Amniotic epithelial cell (primary cell): ENCODE data around the gene ZEB1.
"Not testable (repeated sequence)": the region's sequence is repeated elsewhere in the genome, so short reads cannot be mapped to it uniquely, and the experiment has no call there.

ENCODE experiments used
- DNase-seq: peaks from one replicate; pipeline ENCODE4 v3.0.0-alpha.2; 2010; ENCODE audit warnings: low read depth

Gene ZEB1

DNA sequence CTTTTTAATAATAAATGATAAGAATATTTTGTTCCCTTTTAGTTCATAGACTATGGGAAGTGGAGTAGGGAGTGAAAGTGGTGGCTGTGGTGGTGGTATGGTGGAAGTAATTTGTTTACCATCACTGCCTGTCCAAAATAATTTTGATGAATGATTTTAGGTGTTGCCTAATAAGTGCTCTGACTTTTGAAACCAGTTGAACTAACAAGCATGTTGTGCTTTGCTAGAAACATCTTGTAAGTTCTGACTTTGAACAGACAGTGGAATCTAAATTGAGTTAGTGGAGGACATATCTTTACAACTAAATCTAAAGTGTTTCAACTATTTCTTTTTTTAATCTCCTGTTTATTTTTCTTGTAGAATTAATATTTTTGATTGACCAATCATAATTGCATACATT is 49.7 kb downstream of the ZEB1 start:
- peak; percentile 64 for DNase-seq

DNA sequence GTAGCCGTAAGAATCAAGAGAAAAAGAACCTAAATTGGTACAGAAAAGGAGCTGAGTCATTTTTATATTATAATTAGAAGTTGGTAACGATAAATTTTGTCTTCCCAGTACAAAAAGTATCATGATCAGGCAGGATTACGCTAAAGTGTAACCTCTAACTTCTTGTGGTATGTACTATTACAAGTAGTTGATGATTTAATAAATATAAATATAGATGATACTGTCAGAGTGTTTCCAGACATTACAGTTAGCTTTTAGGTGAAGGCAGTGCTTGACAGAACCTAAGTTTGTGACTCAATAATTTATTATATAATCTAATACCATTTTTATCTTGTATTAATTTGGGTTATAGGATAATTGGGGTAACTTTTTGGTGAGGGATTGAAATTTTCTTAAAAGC is 53.4 kb downstream of the ZEB1 start:
- DNase-seq: no peak

DNA sequence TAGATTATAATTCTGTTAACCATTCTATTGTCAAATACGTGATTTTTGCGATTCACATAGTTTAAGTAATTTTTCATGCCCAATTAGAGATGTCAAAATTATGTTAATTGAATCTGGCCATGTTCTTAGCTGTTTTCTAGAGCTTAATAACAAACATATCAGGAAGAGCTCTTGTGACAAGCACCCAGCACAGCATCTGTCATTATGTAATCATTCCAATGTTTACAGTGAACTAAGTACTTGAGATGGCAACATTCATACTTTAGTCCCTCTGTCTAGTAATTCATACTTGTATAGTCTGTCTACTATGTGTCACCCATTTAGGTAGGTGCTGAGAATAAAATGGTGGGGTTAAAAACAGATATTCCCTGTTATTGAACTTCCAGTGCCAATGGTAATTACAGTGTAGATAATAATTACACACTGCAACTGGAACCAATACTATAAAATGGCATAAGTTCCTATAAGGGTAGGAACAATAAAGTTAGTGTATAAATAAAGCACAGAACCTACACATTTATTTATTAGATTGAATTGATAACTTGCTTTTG is 55.2 kb downstream of the ZEB1 start:
- peak; percentile 42 for DNase-seq

DNA sequence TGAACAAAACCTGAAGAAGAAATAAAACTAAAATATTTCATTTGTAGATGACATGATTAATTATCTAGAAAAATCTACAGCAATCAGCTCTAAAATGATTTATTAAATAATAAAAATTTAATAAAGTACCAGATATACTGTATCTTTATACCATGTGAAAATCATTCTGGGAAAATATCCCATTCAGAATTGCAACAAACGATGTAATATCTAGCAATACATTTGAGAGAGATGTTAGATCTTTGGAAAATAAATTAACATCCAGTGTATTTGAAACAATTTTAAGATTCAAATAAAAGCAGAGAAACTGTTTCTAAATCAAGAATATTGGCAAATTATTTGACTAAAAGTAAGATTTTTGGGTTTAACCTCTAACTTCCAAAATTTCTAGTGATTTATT is 62.2 kb downstream of the ZEB1 start:
- no peak for DNase-seq

DNA sequence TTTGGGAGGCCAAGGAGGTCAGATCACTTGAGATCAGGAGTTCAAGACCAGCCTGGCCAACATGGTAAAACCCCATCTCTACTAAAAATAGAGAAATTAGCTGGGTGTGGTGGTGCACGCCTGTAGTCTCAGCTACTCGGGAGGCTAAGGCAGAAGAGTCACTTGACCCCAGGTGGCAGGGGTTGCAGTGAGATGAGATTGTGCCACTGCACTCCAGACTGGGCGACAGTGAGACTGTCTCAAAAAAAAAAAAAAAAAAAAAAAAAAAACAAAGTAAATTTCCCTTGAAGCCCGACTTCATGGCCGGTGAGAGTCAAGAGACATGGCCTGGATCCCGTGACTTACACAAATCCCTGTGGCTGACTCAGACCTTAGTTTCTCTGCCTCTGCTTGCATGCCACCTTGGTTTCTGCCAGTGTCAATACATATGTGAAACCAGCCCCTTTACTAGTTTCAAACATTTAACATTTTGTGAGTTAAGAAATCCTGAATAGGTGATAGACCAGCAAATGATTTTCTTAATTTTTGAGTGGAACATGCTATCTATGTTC is 62.8 kb downstream of the ZEB1 start:
- DNase-seq: peak; percentile 35

DNA sequence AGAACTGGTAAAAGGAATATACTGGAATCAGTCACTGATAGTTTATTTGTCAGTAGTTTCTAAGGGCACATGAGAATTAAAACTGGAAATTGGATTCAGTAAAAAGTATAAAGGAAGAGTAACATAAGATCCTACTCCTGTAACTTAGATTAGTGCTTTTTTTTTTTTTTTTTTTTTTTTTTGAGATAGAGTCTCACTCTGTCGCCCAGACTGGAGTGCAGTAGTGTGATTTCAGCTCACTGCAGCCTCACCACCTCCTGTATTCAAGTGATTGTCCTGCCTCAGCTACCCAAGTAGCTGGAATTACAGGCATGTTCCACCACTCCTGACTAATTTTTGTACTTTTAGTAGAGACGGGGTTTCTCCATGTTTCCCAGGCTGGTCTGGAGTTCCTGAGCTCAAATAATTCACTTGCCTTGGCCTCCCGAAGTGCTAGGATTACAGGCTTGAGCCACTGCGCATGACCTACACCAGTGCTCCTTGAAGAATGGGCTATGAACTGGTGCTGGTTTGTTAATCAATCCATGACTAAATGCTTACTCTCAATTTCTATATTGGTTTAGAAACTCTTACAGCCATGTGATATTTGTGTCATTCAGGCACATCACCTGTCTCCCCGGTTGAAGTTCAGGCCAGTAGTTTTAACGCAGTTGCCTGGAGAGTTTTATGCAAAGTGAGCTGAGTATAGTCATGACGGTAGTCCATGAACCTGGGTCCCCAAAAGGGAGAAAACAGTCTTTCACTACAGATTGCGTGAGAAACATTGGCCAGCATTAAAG is 65.0 kb downstream of the ZEB1 start:
- DNase-seq: no peak

DNA sequence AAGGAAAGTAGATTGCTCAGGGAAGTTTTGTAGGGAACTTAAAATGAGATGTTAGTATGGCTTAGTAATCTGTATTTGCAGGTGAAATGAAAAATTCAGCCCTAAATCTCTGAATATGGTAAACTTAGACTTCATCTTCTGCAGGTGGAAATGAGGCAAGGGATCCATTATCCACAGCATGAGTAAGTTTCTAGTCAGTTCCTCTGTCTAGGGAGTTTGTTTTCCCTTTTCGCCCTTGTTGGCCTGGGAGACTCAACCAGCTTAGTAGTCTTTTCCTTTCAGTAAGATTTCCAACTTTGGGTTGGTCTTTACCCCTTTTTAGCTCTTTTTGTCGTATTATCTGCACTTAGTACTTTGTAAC is 65.6 kb downstream of the ZEB1 start:
- DNase-seq: no peak

DNA sequence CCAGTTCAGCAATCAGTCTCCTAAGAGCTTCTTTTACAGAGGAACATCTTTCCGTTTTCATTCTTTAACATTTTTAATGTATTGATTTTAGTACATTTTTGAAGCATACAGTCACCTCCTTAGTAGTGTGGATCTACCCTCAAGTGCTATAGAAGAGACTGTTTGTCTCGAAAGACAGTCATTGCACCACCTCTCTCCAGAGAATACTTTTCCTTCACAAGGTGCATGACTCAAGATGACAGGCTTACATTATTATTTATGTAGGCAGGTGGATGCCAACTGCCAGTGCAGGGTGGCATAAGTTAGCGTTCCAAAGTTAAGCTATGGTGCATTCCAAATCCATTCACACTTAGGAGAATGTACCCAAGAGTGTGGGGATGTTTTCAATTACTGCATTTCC is 71.8 kb downstream of the ZEB1 start:
- DNase-seq: no peak

DNA sequence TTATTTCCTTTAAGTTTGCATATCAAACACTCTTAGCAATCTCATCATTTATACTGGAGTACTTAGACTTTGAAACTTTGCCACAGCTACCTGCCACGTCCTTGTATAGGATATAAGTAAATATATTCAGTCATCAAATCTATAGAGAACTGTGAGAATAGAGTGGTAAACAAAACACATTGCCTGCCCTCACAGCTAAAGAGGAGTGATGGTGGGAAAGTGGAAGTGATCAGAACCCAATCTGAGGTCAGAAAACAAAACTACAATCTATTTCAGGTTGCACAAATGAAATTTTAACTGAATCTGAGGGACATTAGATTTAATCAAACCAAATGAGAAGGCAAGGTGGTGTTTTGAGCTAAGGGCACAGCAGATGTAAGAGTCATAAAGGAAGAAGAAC is 74.8 kb downstream of the ZEB1 start:
- DNase-seq: no peak

DNA sequence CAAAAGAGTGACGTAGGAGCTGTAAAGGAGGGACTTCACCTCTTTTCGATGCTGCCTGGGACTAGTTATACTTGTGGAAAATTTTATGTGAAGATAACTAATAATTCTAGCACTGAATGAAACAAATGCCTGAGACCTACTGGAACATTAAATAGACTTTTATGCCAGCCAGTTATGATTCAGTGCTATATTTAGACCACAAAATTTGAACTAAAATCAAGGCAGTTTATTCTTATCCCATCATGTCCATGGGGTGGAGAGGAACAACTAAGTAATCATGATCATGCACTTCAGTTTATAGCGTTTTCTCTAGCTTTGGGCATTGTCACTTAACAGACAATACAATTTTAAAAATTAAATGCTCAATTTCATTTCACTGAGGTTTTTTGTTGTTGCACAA is 76.7 kb downstream of the ZEB1 start:
- no peak for DNase-seq

DNA sequence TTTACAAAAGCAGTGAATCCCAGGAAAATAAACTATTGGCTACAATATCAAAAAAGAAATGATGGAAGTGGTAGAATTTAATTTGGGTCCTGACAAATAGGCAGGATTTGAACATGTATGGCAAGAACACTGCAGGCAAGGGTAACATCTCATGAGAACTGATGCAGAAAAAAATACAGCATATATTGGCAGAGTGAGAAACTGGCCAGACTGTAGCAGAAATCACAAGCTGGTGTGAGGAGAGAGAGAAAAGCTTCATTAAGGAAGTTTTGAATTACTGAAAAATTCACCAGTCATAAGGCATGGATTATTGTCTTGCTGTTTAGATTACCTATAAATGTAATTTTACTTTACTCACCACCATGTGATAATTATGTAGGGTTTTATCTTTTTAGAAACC is 77.4 kb downstream of the ZEB1 start:
- DNase-seq: no peak

DNA sequence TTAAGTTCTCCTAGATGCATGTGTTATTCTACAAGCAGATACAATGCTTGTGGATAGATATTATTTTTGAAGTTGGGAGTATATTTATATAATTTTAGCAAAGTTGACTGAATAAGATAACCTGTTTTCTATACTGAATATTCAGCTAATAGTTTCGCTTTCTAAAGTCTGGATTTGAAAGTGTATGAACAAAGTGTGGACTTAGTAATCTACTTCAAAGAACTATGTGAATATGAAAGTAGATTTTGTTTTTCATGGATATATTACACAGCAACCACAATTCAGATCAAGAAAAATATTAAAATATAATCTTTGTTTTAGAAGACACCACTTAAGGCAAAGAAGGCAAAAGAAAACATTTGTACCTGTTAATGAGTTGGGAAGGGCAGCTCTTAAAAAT is 78.8 kb downstream of the ZEB1 start:
- no peak for DNase-seq

DNA sequence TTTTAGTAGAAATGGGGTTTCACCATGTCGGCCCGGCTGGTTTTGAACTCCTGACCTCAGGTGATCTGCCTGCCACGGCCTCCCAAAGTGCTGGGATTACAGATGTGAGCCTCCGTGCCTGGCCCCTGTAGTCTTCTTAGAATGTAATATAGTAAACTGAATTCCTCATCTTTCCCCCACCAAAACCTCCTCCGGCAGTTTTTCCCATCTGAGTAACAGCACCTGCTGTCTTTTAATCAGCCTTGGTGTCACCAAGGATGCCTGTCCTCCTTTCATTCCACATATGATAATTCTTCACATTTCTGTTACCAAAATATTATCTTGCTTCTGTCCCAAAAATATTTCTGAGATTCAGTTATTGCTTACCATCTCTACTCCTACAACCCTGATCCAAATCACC is 80.2 kb downstream of the ZEB1 start:
- no peak for DNase-seq

DNA sequence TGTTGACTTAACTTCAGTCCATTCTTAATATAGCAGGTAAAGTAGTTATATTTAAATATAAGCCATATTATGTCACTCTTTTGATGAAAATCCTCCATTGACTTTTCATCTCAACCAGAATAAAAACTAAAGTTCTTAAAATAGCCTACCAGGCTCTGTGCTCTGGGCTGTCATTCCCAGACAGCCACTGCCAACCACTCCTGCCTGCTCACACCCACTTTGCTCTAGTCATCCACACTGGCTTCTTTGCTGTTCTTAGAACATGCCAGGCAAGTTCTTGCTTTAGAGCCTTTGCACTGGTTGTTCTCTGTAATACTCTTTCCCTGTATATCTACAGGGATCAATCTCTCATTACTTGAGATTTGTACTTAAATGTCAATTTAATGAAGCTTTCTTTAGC is 80.6 kb downstream of the ZEB1 start:
- DNase-seq: no peak

DNA sequence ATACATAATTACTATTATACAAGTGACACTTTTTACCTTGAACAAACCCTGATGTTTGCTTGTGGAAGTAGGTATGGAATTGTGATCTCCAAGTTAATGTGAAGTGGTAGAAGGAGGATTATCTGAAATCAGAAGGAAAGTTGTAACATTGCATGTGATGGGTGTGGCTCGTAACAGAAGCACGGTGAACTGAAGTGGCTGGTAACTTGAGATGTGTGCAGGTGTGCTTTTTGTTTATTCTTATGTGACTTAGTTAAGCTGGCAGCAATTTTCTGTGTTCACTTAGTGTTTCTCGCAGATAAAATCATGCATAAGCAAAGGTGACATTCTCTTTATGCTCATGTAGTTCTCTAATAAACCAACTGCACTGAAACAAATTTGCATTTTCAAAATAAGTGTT is 82.3 kb downstream of the ZEB1 start:
- no peak for DNase-seq

DNA sequence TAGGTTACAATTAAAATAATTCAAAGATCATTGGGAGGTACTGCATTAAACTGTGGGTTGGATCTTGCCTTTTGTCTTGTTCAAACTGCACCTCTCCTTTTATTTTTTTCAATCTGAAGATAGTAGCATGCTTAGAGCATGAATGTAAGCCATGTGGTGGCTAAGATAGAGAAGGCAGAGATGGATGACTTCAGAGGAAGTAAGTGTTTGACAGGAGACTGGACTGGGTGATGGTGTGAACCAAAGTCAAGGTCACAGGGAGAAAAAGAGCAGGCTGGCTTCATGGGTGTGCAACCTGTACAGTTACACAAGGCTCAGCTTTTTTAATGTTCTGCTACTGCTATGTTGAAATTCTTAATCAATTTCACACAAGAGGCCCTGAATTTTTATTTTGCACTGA is 85.6 kb downstream of the ZEB1 start:
- peak; percentile 79 for DNase-seq

DNA sequence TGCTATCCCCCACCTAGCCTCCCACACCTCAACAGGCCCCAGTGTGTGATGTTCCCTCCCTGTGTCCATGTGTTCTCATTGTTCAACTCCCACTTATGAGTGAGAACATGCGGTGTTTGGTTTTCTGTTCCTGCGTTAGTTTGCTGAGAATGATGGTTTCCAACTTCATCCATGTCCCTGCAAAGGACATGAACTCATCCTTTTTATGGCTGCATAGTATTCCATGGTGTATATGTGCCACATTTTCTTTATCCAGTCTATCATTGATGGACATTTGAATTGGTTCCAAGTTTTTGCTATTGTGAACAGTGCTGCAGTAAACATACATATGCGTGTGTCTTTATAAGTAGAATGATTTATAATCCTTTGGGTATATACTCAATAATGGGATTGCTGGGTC is 86.8 kb downstream of the ZEB1 start:
- not testable (repeated sequence) for DNase-seq

DNA sequence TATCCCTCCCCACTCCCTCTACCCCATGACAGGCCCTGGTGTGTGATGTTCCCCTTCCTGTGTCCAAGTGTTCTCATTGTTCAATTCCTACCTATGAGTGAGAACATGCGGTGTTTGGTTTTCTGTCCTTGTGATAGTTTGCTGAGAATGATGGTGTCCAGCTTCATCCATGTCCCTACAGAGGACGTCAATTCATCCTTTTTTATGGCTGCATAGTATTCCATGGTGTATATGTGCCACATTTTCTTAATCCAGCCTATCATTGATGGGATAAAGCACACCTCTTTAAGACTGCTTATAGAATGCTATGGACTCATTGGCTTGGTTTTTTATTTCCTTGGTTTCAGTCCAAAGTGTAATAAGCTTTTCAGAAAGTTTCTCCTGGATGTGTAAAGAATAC is 93.4 kb downstream of the ZEB1 start:
- DNase-seq: not testable (repeated sequence)

DNA sequence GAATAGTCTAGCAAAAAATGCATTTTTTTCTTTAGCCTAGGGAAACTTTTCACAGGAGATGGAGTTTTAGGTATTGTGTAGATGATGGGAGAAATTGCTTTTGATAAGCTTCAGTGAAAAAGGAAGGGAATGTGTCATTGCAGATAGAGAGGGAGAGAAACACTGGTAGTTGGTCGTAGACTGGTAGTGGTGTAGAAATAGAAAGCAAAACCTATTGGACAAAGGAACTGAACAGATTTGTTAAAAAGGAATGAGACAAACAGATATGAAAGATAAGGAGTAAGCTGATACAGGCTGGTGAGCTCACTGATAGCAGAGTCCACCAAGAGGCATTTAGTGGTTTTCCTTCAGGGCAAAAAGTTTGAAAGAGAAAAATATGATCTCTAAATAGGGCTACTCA is 94.3 kb downstream of the ZEB1 start:
- peak; percentile 71 for DNase-seq

DNA sequence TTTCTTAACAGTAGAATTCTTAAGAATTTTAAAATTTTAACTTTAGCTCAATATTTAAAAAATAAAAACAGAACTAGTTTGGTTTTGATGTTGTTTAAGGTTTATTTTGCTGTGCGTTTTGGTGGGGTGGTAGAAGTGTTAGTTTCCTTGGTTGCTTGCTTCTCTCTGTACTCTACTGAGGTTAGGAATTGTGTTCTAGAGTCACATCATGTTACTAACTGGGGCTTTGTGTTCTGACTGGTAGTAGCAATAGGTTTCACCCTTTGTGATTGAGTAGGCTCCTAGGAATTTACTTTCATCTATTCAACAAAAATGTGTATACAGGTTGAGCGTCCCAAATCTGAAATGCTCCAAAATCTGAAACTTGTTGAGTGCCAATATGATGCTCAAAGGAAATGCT is 99.5 kb downstream of the ZEB1 start:
- DNase-seq: no peak

DNA sequence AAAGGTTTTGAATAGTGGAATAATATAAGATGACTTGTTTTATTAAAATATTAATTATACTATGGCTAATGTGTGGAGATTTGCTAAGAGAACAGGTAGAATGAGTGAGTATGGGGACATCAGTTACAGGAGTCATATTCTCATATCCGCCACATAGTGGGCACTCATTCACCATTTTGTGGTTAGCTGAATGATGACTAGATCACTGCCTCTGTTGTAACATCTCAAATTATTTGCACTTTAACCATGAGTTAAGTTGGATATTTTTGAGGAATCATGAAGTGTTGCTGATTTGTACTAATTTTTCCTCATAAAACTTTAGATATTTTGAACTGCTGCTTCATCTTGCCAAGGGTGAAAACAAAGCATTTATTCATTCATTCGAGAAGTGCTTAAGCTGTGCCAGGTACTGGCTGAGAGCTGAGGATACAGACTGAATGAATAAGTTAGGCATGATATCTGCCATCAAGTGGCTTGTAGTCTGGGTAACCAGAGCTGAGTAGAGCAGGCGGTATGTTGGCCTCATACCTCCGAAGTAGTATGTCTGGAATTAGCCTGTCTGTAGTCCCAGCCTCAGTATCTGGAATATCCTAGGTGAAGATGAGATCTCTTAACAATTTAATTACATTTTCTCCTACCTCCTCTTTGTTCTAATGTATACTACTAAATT is 100.5 kb downstream of the ZEB1 start:
- DNase-seq: peak; percentile 75

DNA sequence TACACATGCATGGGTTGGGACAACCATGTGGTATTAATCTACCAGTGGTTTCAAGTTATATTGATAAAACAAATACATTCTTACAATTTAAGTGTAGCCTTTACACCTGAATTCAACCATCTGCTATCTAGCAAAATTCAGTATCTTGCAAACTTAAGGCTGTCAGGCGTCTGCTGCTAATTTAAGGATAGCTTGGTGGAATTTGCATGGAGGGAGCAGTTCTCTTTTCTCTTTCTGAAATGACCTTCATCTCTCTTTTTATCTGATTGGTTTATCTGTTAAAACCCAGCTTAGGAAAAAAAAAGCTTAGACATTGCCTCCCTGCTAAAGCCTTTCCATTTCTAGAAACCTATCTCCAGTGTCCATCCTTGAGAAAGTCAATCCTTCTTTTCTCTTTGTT is 102.3 kb downstream of the ZEB1 start:
- DNase-seq: no peak

DNA sequence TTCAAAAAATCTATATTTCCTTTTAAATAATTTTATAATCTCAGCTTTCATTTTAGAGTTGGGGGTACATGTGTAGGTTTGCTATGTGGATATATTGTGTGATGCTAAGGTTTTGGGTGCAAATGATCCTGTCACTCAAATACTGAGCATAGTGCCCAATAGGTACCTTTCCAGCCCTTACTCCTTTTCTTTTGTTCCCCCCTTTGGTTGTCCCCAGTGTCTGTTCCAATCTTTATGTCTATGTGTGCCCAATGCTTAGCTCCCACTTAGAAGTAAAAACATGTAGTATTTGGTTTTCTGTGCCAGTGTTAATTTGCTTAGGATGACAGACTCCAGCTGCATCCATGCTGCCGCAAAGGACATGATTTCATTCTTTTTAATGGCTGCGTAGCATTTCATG is 103.6 kb downstream of the ZEB1 start:
- DNase-seq: no peak
